HG02678 (cell line): ENCODE results near the gene ACOT11.

ENCODE experiments used
- ATAC-seq: cut with Tn5 transposase; IDR thresholded peaks from one replicate; pipeline ENCODE4 v1.9.1; 2021; ENCODE audit warnings: mild to moderate bottlenecking, moderate library complexity; ENCODE audit not compliant: unreplicated experiment

The ACOT11 gene

GRCh38 chr1:54583871-54584270 is 35.8 kb downstream of the ACOT11 start:
- no peak for ATAC-seq

- no peak for ATAC-seq
Observed at GRCh38 chr1:54584575-54584974, 36.5 kb downstream of the ACOT11 start.

DNA sequence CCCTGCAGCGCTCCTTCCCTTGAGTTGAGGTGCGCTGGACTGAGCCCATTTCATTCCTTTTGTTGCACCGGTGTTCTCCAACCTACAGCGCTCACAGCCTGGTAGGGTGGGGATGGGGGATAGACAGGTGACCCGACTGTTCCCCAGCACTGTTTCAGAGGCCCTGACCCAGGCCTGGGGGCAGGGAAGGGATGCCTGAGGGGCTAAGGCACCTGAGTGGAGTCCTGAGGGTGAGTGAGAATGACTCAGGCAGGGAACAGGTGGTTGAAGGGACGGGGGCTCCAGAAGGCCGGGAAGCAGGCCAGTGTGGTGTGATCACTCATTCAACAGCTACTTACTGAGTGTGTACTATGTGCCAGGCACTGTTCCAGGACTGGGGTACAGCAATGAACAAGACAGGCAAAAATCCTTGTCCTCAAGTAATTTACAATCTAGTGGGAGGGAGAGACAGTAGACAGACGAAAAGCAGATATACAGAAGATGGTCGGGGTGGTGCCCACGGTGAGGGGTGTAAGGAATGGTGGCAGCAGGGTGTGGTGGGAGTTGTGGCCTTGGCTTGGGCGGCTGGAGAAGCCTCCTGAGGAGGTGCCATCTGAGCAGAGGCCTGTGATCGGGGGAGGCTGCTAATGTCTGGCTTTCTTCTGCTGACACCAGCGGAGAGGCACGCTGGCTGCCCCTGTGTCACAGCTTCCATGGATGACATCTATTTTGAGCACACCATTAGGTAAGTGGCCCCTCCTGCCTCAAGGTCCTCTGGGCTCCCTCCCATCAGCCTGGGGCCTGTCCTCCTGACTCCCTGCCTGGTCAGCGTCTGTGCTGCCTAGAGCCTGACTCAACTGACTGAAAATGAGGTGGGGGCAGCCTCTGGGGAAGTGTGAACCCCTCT is 37.4 kb downstream of the ACOT11 start:
- no peak for ATAC-seq

DNA sequence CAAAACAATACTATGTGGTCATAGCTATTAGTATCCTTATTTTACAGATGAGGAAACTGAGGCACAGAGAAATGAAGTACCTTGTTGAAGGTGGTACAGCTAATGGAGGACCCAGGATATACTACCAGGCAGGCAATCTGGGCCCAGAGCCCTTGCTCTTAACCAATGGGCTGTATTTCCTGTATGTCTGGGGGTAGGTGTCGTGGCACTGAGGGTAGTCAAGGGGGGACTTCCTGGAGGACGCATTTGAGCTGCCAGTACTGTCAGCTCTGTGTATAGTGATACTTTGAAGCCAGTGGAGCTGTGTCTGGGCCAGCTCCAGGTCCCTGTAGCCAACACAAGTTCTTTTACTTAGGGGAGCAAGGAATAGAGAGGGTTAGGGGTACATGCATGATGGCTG is 40.3 kb downstream of the ACOT11 start:
- ATAC-seq = no peak

GRCh38 chr1:54591127-54591756 is 43.2 kb downstream of the ACOT11 start:
- ATAC-seq = no peak

- ATAC-seq = no peak
Observed at GRCh38 chr1:54593571-54594160, 45.6 kb downstream of the ACOT11 start.

DNA sequence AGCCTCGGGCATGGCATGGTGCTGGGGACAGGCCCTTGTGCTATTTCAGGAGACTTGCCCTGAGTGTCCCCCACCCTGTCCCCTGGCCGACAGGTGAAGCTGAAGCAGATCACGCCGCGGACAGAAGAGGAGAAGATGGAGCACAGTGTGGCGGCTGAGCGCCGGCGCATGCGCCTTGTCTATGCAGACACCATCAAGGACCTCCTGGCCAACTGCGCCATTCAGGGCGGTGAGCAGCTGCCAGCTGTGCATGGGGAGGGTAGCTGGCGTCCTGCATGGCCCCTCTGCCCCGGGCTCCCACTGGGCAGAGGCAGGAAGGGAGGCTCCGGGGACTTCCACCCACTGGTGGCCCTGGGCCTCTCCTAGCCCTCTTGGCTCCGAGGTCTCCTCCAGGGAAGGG is 46.4 kb downstream of the ACOT11 start:
- no peak for ATAC-seq

DNA sequence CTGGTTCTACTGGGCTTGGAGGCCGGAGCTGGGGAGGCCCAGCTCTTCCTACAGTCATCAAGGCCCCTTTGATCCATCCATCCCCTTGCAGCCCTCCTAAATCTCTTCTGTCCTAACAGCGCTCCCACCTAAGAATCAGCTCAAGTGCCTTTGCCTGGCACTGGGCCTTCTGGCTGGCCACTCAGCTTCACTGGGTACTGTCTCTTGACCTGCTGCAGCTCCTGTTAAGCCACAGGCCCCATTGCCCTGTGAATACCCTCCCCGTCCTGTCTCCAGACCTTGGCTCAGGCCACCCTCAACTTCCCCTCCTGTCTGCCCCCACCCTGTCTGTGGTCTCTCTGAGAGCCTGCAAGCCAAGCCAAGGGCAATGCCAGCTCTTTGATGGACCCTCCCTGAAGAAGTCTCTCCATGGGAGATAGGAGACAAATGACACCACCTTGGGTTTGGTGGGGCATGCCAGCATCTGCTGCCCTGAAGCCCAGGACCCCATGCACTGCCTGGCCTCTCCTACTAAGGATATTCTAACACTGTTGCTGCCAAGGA is 48.0 kb downstream of the ACOT11 start:
- no peak for ATAC-seq

- ATAC-seq = no peak
Observed at GRCh38 chr1:54596756-54597155, 48.7 kb downstream of the ACOT11 start.

GRCh38 chr1:54597455-54598030 is 49.5 kb downstream of the ACOT11 start:
- no peak for ATAC-seq

DNA sequence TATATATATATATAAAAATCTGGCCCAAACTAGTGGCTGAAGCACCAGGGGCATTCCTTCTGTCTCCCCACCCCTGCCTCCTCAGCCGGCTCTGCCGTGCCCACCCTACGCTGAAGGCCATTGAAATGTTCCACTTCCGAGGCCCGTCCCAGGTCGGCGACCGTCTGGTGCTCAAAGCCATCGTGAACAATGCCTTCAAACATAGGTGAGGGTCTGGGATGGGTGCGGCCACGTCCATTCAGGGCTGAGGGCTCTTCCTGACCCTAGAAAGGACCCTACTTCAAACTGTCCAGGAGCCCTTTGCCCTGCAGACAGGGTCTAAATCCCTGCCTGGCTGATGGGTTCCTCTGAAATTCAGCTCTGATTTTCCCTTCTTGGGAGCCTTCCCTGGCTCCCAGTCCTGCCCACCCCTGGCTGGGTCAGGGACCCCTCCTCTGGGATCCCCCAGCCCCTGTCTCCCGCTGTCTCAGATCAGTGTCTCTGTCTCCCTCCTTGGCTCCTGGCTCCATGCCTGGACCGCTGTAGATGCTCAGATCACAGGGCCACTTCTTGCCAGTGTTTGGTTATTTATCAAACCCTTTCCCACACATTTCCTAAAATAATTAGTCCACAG is 51.3 kb downstream of the ACOT11 start:
- ATAC-seq = no peak

DNA sequence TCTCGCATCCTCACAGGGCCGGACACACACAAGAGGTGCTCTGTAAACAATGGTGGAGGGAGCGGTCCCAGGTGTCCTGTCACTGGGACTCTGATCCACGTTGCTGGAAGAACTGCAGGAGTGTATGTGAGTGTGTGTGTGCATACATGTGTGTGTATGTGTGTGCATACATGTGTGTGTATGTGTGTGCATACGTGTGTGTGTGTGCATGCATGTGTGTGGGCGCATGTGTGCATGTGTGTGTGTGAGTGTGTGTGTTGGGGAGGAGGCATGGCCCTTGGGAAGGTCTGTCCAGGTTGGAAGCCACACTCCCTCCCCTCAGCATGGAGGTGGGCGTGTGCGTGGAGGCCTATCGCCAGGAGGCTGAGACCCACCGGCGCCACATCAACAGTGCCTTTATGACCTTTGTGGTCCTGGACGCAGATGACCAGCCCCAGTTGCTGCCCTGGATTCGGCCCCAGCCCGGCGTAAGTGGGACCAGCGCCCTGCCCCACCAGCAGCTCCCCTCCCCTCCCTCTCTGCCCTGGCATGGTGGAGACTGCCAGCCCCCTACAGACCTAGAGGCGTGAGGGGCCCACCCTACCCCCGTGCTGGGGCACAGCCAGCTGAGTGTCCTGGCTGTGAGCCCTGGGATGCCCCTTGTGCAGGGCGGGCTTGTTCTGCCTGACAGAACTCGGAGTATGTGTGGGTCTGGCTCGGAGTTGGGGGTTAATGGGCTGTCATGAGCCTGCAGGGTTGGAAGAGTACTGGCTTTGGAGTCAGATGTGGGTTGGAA is 53.1 kb downstream of the ACOT11 start:
- ATAC-seq = no peak

DNA sequence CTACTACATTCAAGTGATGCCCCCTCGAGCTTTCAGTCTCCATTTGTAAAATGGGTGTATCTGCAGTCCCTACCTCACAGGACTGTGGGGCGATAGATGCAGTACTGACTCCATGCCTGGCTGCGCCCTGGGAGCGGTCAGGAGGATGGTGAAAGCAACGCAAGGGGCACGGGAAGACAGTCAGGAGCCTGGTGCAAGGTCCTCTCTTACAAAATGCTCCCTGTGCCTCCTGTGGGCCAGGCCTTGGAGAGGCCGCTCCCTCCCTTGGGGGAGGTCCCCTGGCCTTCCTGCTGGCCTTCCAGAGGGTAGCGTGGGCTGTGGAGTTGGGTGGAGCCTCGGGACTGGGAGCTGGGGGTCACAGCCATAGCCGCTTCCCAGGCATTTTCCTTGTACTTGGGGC is 53.7 kb downstream of the ACOT11 start:
- ATAC-seq = no peak

GRCh38 chr1:54602554-54602953 is 54.5 kb downstream of the ACOT11 start:
- no peak for ATAC-seq

DNA sequence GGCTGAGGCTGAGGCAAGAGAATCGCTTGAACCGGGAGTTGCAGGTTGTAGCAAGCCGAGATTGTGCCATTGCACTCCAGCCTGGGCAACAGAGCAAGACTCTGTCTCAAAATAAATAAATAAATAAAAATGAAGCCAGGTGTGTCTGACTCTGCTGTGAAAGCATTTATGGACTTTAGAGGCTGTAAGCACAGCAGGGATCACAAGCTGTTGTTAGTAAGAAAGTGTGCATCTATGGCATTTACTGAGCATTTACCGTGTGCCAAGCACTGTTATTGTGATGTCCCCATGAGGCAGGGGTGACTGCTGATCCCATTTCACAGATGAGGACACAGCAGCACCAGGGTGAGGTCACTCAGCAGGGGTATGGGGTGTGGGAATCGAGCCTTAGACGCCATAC is 55.2 kb downstream of the ACOT11 start:
- no peak for ATAC-seq

GRCh38 chr1:54604051-54604450 is 56.0 kb downstream of the ACOT11 start:
- no peak for ATAC-seq

DNA sequence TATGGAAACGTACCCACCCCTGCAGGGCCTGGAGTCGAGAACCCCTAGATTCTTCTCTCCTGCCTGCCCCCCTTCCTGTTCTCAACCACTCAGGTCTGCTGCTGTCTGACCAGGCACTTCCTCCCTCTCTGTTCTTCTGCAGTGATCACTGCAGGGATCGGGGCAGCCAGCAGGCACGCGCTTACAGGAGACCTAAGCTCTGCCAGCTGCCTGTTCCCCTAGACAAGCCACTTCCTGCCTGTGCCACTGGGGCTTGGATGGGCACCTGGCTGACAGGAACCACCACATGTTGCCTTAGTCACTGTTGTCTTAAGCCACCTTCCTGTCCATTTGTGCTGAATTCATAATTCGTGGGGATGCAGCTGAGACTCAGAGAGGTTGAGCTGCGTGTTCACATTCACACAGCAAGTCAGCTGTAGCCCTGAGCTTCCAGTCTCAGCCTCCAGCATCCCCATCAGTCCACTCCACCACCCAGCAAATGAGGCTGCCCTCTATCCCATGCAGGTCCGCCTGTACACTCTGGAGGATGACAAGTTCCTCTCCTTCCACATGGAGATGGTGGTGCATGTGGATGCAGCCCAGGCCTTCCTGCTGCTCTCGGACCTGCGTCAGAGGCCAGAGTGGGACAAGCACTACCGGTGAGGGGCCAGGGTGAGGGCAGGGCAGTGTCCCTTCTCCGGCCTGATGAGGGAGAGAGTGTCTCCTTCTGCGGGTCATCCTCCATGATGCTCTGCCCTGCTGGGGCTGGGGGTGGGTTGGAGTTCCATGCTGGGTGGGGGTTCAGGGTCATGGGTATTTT is 56.7 kb downstream of the ACOT11 start:
- no peak for ATAC-seq

- ATAC-seq = no peak
Observed at GRCh38 chr1:54606096-54606989, 58.3 kb downstream of the ACOT11 start.

GRCh38 chr1:54606990-54607325 is 58.9 kb downstream of the ACOT11 start:
- no peak for ATAC-seq
